Stomach (tissue), 4 donors: Measurements from ENCODE around the gene SHISAL1.
A peak's percentile ranks its signal among the peaks of the same experiment; 100 is the strongest.

Source experiments
- CTCF ChIP-seq, 7 experiments: fragments of 450-650 bp in 4 of 7; fragments of 200-600 bp in 3 of 7; sonication (generic) in 3 of 7; IDR thresholded peaks; one replicate each; pipeline ENCODE4 v1.5.1; 2016 to 2019; ENCODE audit warnings: antibody characterized with exemption in 7 of 7, control low read depth in 2 of 7, mild to moderate bottlenecking in 1 of 7
- EP300 ChIP-seq: sonication (generic); formaldehyde crosslinking; IDR thresholded peaks from one replicate; pipeline ENCODE4 v1.6.1; 2017; ENCODE audit warnings: antibody characterized with exemption
- POLR2A ChIP-seq, 4 donors: fragments of 450-650 bp; IDR thresholded peaks; one replicate each; pipeline ENCODE4 v1.6.1; 2016; ENCODE audit warnings: antibody characterized with exemption in 4 of 4, control low read depth in 2 of 4, mild to moderate bottlenecking in 1 of 4, moderate library complexity in 1 of 4
- POLR2AphosphoS5 ChIP-seq, 3 donors: sonication (generic); formaldehyde crosslinking; IDR thresholded peaks; one replicate each; pipeline ENCODE4 v1.6.1; 2016; ENCODE audit warnings: antibody characterized with exemption in 3 of 3

GRCh38 chr22:44326491-44326885, 13.7 kb upstream of the SHISAL1 start:
- TF ChIP-seq CTCF (IDR thresholded peaks at IDR 0.05) (peak in 2 of 7 experiments; percentile 2 to 4), POLR2A (IDR thresholded peaks at IDR 0.05) (no peak), EP300 (no peak), POLR2AphosphoS5 (IDR thresholded peaks at IDR 0.05) (no peak)
